ENCODE data around the gene RGS12. TPM values are rescaled to one million over a fixed set of nuclear protein-coding genes. Genes with fewer than 3 reads are reported as not detected.
A peak's percentile ranks its signal among the peaks of the same experiment; 100 is the strongest.

Gene RGS12
- total and polyA plus RNA-seq, 2 experiments from 2014 or later, result 19.6 to 22.5 TPM

DNA sequence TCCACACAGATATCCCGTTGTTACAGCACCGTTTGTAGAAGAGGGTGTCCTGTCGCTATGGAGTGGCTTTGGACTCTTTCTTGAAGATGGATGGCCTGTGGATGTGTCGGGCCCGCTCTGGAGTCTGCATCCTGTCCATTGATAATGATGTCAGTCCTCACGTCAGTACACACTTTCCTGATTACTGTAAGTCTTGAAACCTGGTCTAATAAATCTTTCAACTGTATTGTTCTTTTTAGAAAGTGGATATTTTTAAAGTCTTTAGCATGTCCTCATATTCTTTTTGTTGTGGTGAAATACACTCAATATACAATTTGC is 29.0 kb upstream of the RGS12 start:
- Histone ChIP-seq H3K9me3 (ENCODE audit: low read depth) (no peaks in the 10 kb centered on the region), H3K4me3 (no peak overlapping the region), H3K4me2 (no peak overlapping the region), H3K27me3 (no peaks in the 10 kb centered on the region), H3K36me3 (replicated peaks; ENCODE audit: insufficient read depth, low read depth) (no peaks in the 10 kb centered on the region), H3K27ac (no peak overlapping the region), H3K9me2 (replicated peaks; ENCODE audit: insufficient read depth) (no peaks in the 10 kb centered on the region), H2AFZ (no peak overlapping the region), H3K4me1 (ENCODE audit: insufficient read depth) (no peaks in the 10 kb centered on the region), H3K79me2 (no peaks in the 10 kb centered on the region), H4K20me1 (ENCODE audit: insufficient read depth, poor library complexity, severe bottlenecking) (no peaks in the 10 kb centered on the region)
- no peak for DNase-seq (ENCODE audit: low spot score)
- 63% methylated on average over 6 of the region's 6 CpGs for WGBS (ENCODE audit: low lambda C conversion rate, missing lambda C conversion rate)
- TF ChIP-seq, protein P1, sequence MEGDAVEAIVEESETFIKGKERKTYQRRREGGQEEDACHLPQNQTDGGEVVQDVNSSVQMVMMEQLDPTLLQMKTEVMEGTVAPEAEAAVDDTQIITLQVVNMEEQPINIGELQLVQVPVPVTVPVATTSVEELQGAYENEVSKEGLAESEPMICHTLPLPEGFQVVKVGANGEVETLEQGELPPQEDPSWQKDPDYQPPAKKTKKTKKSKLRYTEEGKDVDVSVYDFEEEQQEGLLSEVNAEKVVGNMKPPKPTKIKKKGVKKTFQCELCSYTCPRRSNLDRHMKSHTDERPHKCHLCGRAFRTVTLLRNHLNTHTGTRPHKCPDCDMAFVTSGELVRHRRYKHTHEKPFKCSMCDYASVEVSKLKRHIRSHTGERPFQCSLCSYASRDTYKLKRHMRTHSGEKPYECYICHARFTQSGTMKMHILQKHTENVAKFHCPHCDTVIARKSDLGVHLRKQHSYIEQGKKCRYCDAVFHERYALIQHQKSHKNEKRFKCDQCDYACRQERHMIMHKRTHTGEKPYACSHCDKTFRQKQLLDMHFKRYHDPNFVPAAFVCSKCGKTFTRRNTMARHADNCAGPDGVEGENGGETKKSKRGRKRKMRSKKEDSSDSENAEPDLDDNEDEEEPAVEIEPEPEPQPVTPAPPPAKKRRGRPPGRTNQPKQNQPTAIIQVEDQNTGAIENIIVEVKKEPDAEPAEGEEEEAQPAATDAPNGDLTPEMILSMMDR (IDR thresholded peaks at IDR 0.05; ENCODE audit: poor library complexity), result no peak
- TF ChIP-seq EZH2 (IDR thresholded peaks at IDR 0.05; ENCODE audit: borderline replicate concordance) (no peak), EZH2phosphoT487 (IDR thresholded peaks at IDR 0.05; ENCODE audit: low read depth, severe bottlenecking, unreplicated experiment) (no peak)

DNA sequence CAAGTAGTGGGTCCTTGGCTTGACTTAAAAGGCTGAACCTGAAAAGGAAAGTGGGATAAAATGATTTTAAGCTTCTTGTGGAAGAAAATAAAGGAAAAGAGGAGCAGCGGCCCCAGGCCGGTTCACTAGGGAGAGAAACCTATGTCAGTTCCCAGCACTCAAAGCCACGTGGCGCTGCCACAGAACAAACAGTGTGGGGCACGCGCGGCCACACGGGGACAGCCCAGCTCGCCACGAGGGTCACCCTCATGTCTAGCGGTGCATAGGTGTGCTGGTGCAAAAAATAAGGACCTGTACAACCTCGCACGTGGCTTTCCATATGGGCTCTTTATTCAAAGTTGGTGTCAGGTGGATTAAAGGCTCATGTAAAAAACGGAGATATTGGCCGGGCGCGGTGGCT is 26.7 kb upstream of the RGS12 start:
- Histone ChIP-seq H3K4me3 (no peak overlapping the region), H3K79me2 (no peaks in the 10 kb centered on the region), H2AFZ (no peak overlapping the region), H3K36me3 (replicated peaks; ENCODE audit: insufficient read depth, low read depth) (no peaks in the 10 kb centered on the region), H3K4me2 (no peak overlapping the region), H3K27ac (no peak overlapping the region), H4K20me1 (ENCODE audit: insufficient read depth, poor library complexity, severe bottlenecking) (no peaks in the 10 kb centered on the region), H3K4me1 (ENCODE audit: insufficient read depth) (no peaks in the 10 kb centered on the region), H3K9me2 (replicated peaks; ENCODE audit: insufficient read depth) (no peaks in the 10 kb centered on the region), H3K27me3 (no peaks in the 10 kb centered on the region), H3K9me3 (ENCODE audit: low read depth) (no peaks in the 10 kb centered on the region)
- no peak for DNase-seq (ENCODE audit: low spot score)
- WGBS (ENCODE audit: low lambda C conversion rate, missing lambda C conversion rate), result 98% methylated on average over 17 of the region's 17 CpGs
- TF ChIP-seq, protein P1 (IDR thresholded peaks at IDR 0.05; ENCODE audit: poor library complexity), result no peak
- TF ChIP-seq EZH2phosphoT487 (IDR thresholded peaks at IDR 0.05; ENCODE audit: low read depth, severe bottlenecking, unreplicated experiment), result no peak

DNA sequence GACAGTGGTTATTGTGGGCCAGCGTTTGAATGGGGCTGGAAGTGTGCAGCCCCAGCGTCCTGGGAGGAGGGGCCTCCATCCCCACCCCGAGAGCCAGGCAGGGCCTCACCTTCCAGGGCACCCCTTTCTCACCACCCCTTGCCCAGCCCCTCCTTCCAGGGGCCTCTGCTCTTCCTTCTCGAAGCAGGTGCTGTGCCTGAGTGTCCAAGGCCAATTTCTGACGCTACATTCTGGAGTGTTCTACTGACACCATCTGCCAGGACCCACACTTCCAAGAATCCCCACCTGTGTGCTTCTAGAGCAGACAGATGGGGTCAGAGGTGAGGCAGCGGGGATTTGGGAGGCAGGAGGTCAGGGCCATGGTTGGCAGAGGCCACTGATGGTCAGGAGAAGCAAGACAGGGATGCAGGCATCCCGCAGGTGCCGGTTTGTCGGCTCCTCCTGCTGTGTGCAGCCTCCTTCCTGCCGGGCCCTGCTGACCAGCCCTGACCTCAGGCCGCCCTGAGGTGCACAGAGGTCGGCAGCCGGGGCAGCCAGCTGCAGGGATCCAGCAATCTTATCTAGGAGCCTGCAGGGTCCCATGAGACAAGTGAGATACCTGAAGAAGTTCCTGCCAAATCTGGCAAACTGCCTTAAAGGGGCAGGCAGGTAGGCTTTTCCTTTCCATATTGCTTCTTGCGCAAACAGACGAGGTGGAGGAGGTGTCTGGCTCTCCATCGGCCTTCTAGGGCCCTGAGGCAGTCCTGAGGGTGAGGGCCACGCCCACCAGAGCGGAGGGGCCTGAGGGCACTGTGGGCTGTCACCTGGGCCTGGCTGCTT is 25.0 kb upstream of the RGS12 start:
- H3K9me3 ChIP-seq (ENCODE audit: low read depth), result no peaks in the 10 kb centered on the region
- TF ChIP-seq EZH2 (IDR thresholded peaks at IDR 0.05; ENCODE audit: borderline replicate concordance) (no peak), EZH2phosphoT487 (IDR thresholded peaks at IDR 0.05; ENCODE audit: low read depth, severe bottlenecking, unreplicated experiment) (no peak)
- TF ChIP-seq, protein P1 (IDR thresholded peaks at IDR 0.05; ENCODE audit: poor library complexity), result no peak
- DNase-seq (ENCODE audit: low spot score), result peak; percentile 6
- no peak overlapping the region for H2AFZ ChIP-seq
- H3K4me3 ChIP-seq, result no peak overlapping the region
- H4K20me1 ChIP-seq (ENCODE audit: insufficient read depth, poor library complexity, severe bottlenecking), result no peaks in the 10 kb centered on the region
- H3K4me2 ChIP-seq, result no peak overlapping the region
- H3K79me2 ChIP-seq, result no peaks in the 10 kb centered on the region
- H3K27me3 ChIP-seq, result no peaks in the 10 kb centered on the region
- H3K36me3 ChIP-seq (replicated peaks; ENCODE audit: insufficient read depth, low read depth), result no peaks in the 10 kb centered on the region
- no peaks in the 10 kb centered on the region for H3K4me1 ChIP-seq (ENCODE audit: insufficient read depth)
- no peaks in the 10 kb centered on the region for H3K9me2 ChIP-seq (replicated peaks; ENCODE audit: insufficient read depth)
- no peak overlapping the region for H3K27ac ChIP-seq
- WGBS (ENCODE audit: low lambda C conversion rate, missing lambda C conversion rate), result 65% methylated on average over 18 of the region's 18 CpGs

All from hepatocyte (in vitro differentiated cells).